RWPE1 (cell line): ENCODE results near the gene FRAS1.
"Not testable (repeated sequence)": the region's sequence is repeated elsewhere in the genome, so short reads cannot be mapped to it uniquely, and the experiment has no call there.

Source experiments
- CTCF ChIA-PET: fragments of 350-600 bp; sonication (Branson Sonifier 250); formaldehyde crosslinking; extraction: SDS; loops from one replicate; lab custom pipeline; 2021; lab: Yijun Ruan, JAX
- POLR2A ChIA-PET: fragments of 400-600 bp; formaldehyde crosslinking; extraction: SDS; loops from one replicate; lab custom pipeline; 2020; ENCODE audit warnings: antibody characterized with exemption; ENCODE audit not compliant: low non-redundant PET; lab: Yijun Ruan, JAX
- DNase-seq: peaks from one replicate; pipeline ENCODE4 v3.0.0; 2012; ENCODE audit warnings: low spot score
- H3K27ac ChIP-seq: fragments of 450-650 bp; 2 replicates; pipeline ENCODE4 v1.5.1; 2017
- TF ChIP-seq, protein P1 (sequence below): fragments of 450-650 bp; conservative IDR thresholded peaks from 2 replicates; pipeline ENCODE4 v1.5.1; 2017; ENCODE audit warnings: low read depth, mild to moderate bottlenecking

Gene FRAS1

GRCh38 chr4:78297116-78297800 is 240.1 kb downstream of the FRAS1 start:
- no peak for DNase-seq
- ChIA-PET CTCF (no interaction called here), POLR2A (no interaction called here)
- TF ChIP-seq, protein P1, sequence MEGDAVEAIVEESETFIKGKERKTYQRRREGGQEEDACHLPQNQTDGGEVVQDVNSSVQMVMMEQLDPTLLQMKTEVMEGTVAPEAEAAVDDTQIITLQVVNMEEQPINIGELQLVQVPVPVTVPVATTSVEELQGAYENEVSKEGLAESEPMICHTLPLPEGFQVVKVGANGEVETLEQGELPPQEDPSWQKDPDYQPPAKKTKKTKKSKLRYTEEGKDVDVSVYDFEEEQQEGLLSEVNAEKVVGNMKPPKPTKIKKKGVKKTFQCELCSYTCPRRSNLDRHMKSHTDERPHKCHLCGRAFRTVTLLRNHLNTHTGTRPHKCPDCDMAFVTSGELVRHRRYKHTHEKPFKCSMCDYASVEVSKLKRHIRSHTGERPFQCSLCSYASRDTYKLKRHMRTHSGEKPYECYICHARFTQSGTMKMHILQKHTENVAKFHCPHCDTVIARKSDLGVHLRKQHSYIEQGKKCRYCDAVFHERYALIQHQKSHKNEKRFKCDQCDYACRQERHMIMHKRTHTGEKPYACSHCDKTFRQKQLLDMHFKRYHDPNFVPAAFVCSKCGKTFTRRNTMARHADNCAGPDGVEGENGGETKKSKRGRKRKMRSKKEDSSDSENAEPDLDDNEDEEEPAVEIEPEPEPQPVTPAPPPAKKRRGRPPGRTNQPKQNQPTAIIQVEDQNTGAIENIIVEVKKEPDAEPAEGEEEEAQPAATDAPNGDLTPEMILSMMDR = no peak
- H3K27ac ChIP-seq = no peak overlapping the region

- CTCF ChIA-PET = interaction anchor here (0.7 kb wide), 1 partner anchor 17 kb away, joined by 3 read pairs; no protein-coding TSS in a partner anchor
- POLR2A ChIA-PET = no interaction called here
- H3K27ac ChIP-seq = no peak overlapping the region
- TF ChIP-seq, protein P1 = no peak
- no peak for DNase-seq
These were observed 241.5 kb downstream of the FRAS1 start for GRCh38 chr4:78298618-78299017.

- ChIA-PET CTCF (no interaction called here), POLR2A (no interaction called here)
- TF ChIP-seq, protein P1 = no peak
- no peak overlapping the region for H3K27ac ChIP-seq
- DNase-seq = no peak
These were observed 242.4 kb downstream of the FRAS1 start for GRCh38 chr4:78299565-78299972.

GRCh38 chr4:78307263-78307662 is 250.1 kb downstream of the FRAS1 start:
- DNase-seq, CTCF ChIA-PET, H3K27ac ChIP-seq, POLR2A ChIA-PET: not testable (repeated sequence)

DNA sequence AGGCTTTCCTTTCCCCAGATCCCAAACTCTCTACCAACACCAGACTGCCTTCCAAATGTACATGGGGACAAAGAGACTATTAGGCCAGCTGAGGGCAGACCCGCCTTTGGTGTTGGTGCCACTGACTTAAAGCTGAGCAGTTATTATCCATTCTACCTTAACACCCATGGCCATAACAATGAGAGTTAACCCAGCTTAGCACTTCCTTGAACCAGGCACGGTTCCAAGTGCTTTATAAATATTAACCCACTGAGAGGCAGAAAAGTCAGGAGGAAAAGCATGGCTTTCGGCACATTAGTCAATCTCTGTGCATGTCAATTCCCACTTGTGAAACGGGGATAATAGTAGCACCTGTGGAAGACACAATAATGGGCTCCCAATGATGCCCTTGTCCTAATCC is 251.4 kb downstream of the FRAS1 start:
- TF ChIP-seq, protein P1 = no peak
- no peak for DNase-seq
- POLR2A ChIA-PET = no interaction called here
- CTCF ChIA-PET = no interaction called here
- no peak overlapping the region for H3K27ac ChIP-seq

GRCh38 chr4:78309352-78309751 is 252.2 kb downstream of the FRAS1 start:
- TF ChIP-seq, protein P1 = no peak
- ChIA-PET POLR2A (no interaction called here), CTCF (interaction anchor here (0.6 to 0.7 kb wide), 2 partner anchors 14 to 802 kb away, joined by 4 read pairs; no protein-coding TSS in a partner anchor)
- DNase-seq = no peak
- no peak overlapping the region for H3K27ac ChIP-seq

- POLR2A ChIA-PET = no interaction called here
- TF ChIP-seq, protein P1 = no peak
- H3K27ac ChIP-seq = no peak overlapping the region
- DNase-seq = no peak
- CTCF ChIA-PET = interaction anchor here (0.7 kb wide), 1 partner anchor 802 kb away, joined by 4 read pairs; no protein-coding TSS in a partner anchor
These were observed 253.1 kb downstream of the FRAS1 start for GRCh38 chr4:78310007-78310739.
